HG02885 (cell line): ENCODE measurements around the gene NOP56.

Experiments used
- ATAC-seq: cut with Tn5 transposase; IDR thresholded peaks from one replicate; pipeline ENCODE4 v1.9.1; 2021; ENCODE audit warnings: mild to moderate bottlenecking; ENCODE audit not compliant: unreplicated experiment, poor library complexity

Gene NOP56

DNA sequence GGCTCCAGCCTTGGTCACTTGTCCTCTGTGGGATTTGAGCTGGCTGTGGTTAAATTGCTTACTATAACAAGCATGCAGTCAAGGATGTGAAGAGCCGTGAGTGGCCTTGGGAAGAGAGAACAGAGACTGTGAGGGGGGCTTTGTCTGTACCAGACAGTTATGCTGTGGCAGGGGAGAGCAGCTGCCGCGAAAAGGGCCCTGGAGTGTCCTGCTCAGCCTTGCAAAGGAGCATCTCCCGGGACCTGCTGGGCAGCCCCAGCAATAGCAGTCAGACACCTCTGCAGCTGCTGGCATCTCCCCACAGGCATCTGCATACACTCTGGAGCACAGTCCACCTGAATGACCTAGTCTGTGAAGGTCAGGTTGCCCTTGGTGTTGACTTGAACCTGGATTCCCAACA lies 46.5 kb downstream of the NOP56 start:
- no peak for ATAC-seq

DNA sequence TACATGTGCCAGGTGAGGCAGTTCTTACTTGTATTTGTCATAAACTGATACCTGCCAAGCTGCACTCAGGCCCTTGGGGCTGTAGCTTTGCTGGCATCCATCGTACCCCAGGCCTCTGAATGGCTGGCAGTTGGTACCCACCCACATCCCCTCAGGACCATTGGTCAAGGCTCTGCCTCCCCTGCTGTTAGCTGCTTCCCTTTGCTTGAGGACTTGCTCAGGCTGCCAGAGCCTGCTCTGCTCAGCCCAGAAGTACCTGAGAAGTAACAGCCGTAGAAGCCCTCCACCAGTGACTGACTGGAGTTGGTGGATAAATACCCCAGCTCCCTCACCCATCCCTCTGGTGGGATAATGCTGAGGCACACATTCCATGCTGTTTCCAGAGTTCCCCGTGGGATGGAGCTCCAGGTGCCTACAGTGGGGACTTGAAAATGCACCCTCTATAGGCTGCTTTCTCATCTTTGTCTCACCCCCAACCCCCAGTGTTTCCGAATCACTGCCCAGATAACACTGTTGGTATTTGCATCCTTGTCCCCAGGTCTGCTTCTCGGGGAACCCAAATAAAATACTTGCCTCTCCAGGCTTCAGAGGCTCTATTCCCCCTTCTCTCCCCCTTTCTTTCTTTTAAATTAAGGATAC lies 47.5 kb downstream of the NOP56 start:
- no peak for ATAC-seq

GRCh38 chr20:2700913-2701620 lies 48.6 kb downstream of the NOP56 start:
- no peak for ATAC-seq

GRCh38 chr20:2701671-2702081 lies 49.2 kb downstream of the NOP56 start:
- ATAC-seq: no peak

- no peak for ATAC-seq
Observed at GRCh38 chr20:2703716-2704475, 51.5 kb downstream of the NOP56 start.

GRCh38 chr20:2705931-2706645 lies 53.7 kb downstream of the NOP56 start:
- no peak for ATAC-seq

GRCh38 chr20:2706688-2707352 lies 54.4 kb downstream of the NOP56 start:
- no peak for ATAC-seq

GRCh38 chr20:2707353-2708072 lies 55.1 kb downstream of the NOP56 start:
- ATAC-seq: no peak
